Breast epithelium (tissue), 4 donors: ENCODE data around the gene QPRT. TPM values are rescaled to one million over a fixed set of nuclear protein-coding genes. Genes with fewer than 3 reads are reported as not detected.
"Not testable (repeated sequence)": the region's sequence is repeated elsewhere in the genome, so short reads cannot be mapped to it uniquely, and the experiment has no call there.

Source experiments
- DNase-seq, 2 donors: peaks; one replicate each; pipeline ENCODE4 v3.0.0-alpha.2; 2019; ENCODE audit warnings: low spot score in 2 of 2
- H3K27ac ChIP-seq, 2 donors: fragments of 200-600 bp; sonication (generic) in 1 of 2; one replicate each; pipeline ENCODE4 v1.5.1; 2016 to 2019; ENCODE audit warnings: mild to moderate bottlenecking in 1 of 2
- H3K27me3 ChIP-seq, 2 donors: fragments of 200-600 bp; sonication (generic) in 1 of 2; one replicate each; pipeline versions ENCODE4 v1.5.1 to v1.6.0; 2017 to 2019; ENCODE audit warnings: control low read depth in 1 of 2, mild to moderate bottlenecking in 1 of 2
- H3K36me3 ChIP-seq: fragments of 200-600 bp; one replicate; pipeline ENCODE4 v1.5.1; 2019
- H3K4me1 ChIP-seq, 2 donors: fragments of 200-600 bp; sonication (generic); one replicate each; pipeline ENCODE4 v1.5.1; 2016 to 2019; ENCODE audit warnings: control low read depth in 1 of 2
- H3K4me3 ChIP-seq, 3 donors: fragments of 200-600 bp; sonication (generic); 1 replicate in 2 of 3; 2 replicates in 1 of 3; pipeline ENCODE4 v1.5.1; 2016 to 2019; ENCODE audit warnings: mild to moderate bottlenecking in 3 of 3, moderate library complexity in 2 of 3
- H3K9me3 ChIP-seq, 2 donors: fragments of 200-600 bp; sonication (generic) in 1 of 2; one replicate each; pipeline ENCODE4 v1.5.1; 2016 to 2019; ENCODE audit warnings: control low read depth in 1 of 2
- CTCF ChIP-seq, 3 donors: fragments of 450-650 bp; IDR thresholded peaks; one replicate each; pipeline ENCODE4 v1.5.1; 2016 to 2017; ENCODE audit warnings: antibody characterized with exemption in 3 of 3, mild to moderate bottlenecking in 3 of 3, moderate library complexity in 3 of 3
- POLR2A ChIP-seq: fragments of 450-650 bp; IDR thresholded peaks from one replicate; pipeline ENCODE4 v1.6.1; 2016; ENCODE audit warnings: antibody characterized with exemption, mild to moderate bottlenecking, moderate library complexity
- POLR2AphosphoS5 ChIP-seq, 3 donors: sonication (generic); formaldehyde crosslinking; IDR thresholded peaks; one replicate each; pipeline ENCODE4 v1.6.1; 2017; ENCODE audit warnings: antibody characterized with exemption in 3 of 3
- intact Hi-C: fragments of 100-400 bp; cut with DNase I; formaldehyde crosslinking; loops from one replicate; pipeline ENCODE4 v1.15.1; 2023; ENCODE audit warnings: low total_unique reads
- total RNA-seq, 3 donors: library from RNA; depleted of rRNA; stranded (reverse); fragments of >200 nt; gene quantifications; one replicate each; pipeline ENCODE4 v1.1.0, GENCODE V29; 2016

Gene QPRT
- total RNA-seq, 3 donors from 2014 or later: 2.4 to 13.3 (median 9.5) TPM

- Histone ChIP-seq H3K27me3 (no peaks in the 10 kb centered on the region), H3K9me3 (no peaks in the 10 kb centered on the region), H3K27ac (no peak overlapping the region), H3K4me1 (no peaks in the 10 kb centered on the region), H3K4me3 (no peak overlapping the region), H3K36me3 (no peaks in the 10 kb centered on the region)
- intact Hi-C loops: loop anchor here (5.0 kb wide), 1 partner anchor 1058 kb away; no protein-coding TSS in a partner anchor
- TF ChIP-seq POLR2AphosphoS5 (IDR thresholded peaks at IDR 0.05): no peak
- no peak for TF ChIP-seq CTCF (IDR thresholded peaks at IDR 0.05)
- TF ChIP-seq POLR2A: no peak
- DNase-seq: no peak
These were observed 55.8 kb downstream of the QPRT start for GRCh38 chr16:29734786-29735185.

GRCh38 chr16:29736112-29736511 lies 57.1 kb downstream of the QPRT start:
- intact Hi-C loops: loop anchor here (5.0 kb wide), 1 partner anchor 1056 kb away; no protein-coding TSS in a partner anchor
- no peaks in the 10 kb centered on the region for H3K27me3 ChIP-seq
- H3K36me3 ChIP-seq: no peaks in the 10 kb centered on the region
- H3K27ac ChIP-seq: no peak overlapping the region
- no peaks in the 10 kb centered on the region for H3K9me3 ChIP-seq
- TF ChIP-seq POLR2A (no peak), POLR2AphosphoS5 (IDR thresholded peaks at IDR 0.05) (no peak), CTCF (IDR thresholded peaks at IDR 0.05) (no peak)
- H3K4me1 ChIP-seq: no peaks in the 10 kb centered on the region
- H3K4me3 ChIP-seq: no peak overlapping the region
- DNase-seq: no peak

GRCh38 chr16:29736764-29737163 lies 57.8 kb downstream of the QPRT start:
- no peak for DNase-seq
- no peaks in the 10 kb centered on the region for H3K4me1 ChIP-seq
- intact Hi-C loops: loop anchor here (5.0 kb wide), 1 partner anchor 1056 kb away; no protein-coding TSS in a partner anchor
- H3K27ac ChIP-seq: no peak overlapping the region
- no peak overlapping the region for H3K4me3 ChIP-seq
- no peak for TF ChIP-seq POLR2AphosphoS5 (IDR thresholded peaks at IDR 0.05)
- H3K27me3 ChIP-seq: no peaks in the 10 kb centered on the region
- H3K9me3 ChIP-seq: no peaks in the 10 kb centered on the region
- no peaks in the 10 kb centered on the region for H3K36me3 ChIP-seq

GRCh38 chr16:29737713-29738112 lies 58.7 kb downstream of the QPRT start:
- no peaks in the 10 kb centered on the region for H3K9me3 ChIP-seq
- no peak for DNase-seq
- H3K36me3 ChIP-seq: no peaks in the 10 kb centered on the region
- intact Hi-C loops: loop anchor here (5.0 kb wide), 1 partner anchor 1055 kb away; no protein-coding TSS in a partner anchor
- H3K4me1 ChIP-seq: no peaks in the 10 kb centered on the region
- H3K4me3 ChIP-seq: no peak overlapping the region
- H3K27ac ChIP-seq: no peak overlapping the region
- H3K27me3 ChIP-seq: no peaks in the 10 kb centered on the region
- TF ChIP-seq POLR2AphosphoS5 (IDR thresholded peaks at IDR 0.05) (no peak), POLR2A (no peak), CTCF (IDR thresholded peaks at IDR 0.05) (no peak)

GRCh38 chr16:29738514-29738913 lies 59.5 kb downstream of the QPRT start:
- TF ChIP-seq POLR2A (no peak), CTCF (IDR thresholded peaks at IDR 0.05) (no peak), POLR2AphosphoS5 (IDR thresholded peaks at IDR 0.05) (no peak)
- H3K27ac ChIP-seq: no peak overlapping the region
- no peaks in the 10 kb centered on the region for H3K36me3 ChIP-seq
- no peaks in the 10 kb centered on the region for H3K27me3 ChIP-seq
- intact Hi-C loops: loop anchor here (5.0 kb wide), 1 partner anchor 1054 kb away; no protein-coding TSS in a partner anchor
- no peaks in the 10 kb centered on the region for H3K9me3 ChIP-seq
- DNase-seq: no peak
- H3K4me3 ChIP-seq: no peak overlapping the region
- H3K4me1 ChIP-seq: no peaks in the 10 kb centered on the region

GRCh38 chr16:29739927-29740629 lies 61.1 kb downstream of the QPRT start:
- intact Hi-C loops: loop anchor here (5.0 kb wide), 1 partner anchor 1052 kb away; no protein-coding TSS in a partner anchor
- DNase-seq, H3K36me3 ChIP-seq, H3K4me3 ChIP-seq, H3K27me3 ChIP-seq, H3K9me3 ChIP-seq, H3K27ac ChIP-seq, H3K4me1 ChIP-seq: not testable (repeated sequence)

GRCh38 chr16:29740630-29741015 lies 61.6 kb downstream of the QPRT start:
- H3K27me3 ChIP-seq, H3K9me3 ChIP-seq, H3K4me3 ChIP-seq, intact Hi-C loops, H3K4me1 ChIP-seq, DNase-seq, H3K27ac ChIP-seq, H3K36me3 ChIP-seq: not testable (repeated sequence)
